BE2C (cell line): ENCODE measurements around the gene MIER2.
"Not testable (repeated sequence)": the region's sequence is repeated elsewhere in the genome, so short reads cannot be mapped to it uniquely, and the experiment has no call there.

ENCODE experiments used
- DNase-seq: peaks from one replicate; pipeline ENCODE4 v3.0.0-alpha.2; 2020
- H3K27me3 ChIP-seq: fragments of 250-450 bp; sonication (Bioruptor Pico); 2 replicates; pipeline ENCODE4 v1.5.1; 2020; ENCODE audit warnings: mild to moderate bottlenecking
- H3K36me3 ChIP-seq: fragments of 250-450 bp; sonication (Bioruptor Pico); 2 replicates; pipeline ENCODE4 v1.5.1; 2020; ENCODE audit warnings: mild to moderate bottlenecking
- H3K4me1 ChIP-seq: fragments of 250-450 bp; sonication (Bioruptor Pico); 2 replicates; pipeline ENCODE4 v1.5.1; 2020
- H3K4me3 ChIP-seq: 2 replicates; pipeline ENCODE4 v1.5.1; 2011; ENCODE audit warnings: low read depth, low read length
- H3K9me3 ChIP-seq: fragments of 250-450 bp; sonication (Bioruptor Pico); 2 replicates; pipeline ENCODE4 v1.5.1; 2020
- CTCF ChIP-seq: IDR thresholded peaks from 2 replicates; pipeline ENCODE4 v1.5.1; 2012; ENCODE audit warnings: mild to moderate bottlenecking, low read depth, low read length

MIER2 gene

GRCh38 chr19:389935-390289, 45.3 kb upstream of the MIER2 start:
- Histone ChIP-seq H3K27me3 (no peaks in the 10 kb centered on the region), H3K4me1 (no peaks in the 10 kb centered on the region), H3K9me3 (no peaks in the 10 kb centered on the region; the same call in 1 of the 2 replicates), H3K36me3 (no peaks in the 10 kb centered on the region), H3K4me3 (no peak overlapping the region)
- no peak for TF ChIP-seq CTCF
- no peak for DNase-seq

GRCh38 chr19:389255-389934, 44.8 kb upstream of the MIER2 start:
- H3K27me3 ChIP-seq, result no peaks in the 10 kb centered on the region
- H3K4me1 ChIP-seq, result no peaks in the 10 kb centered on the region
- DNase-seq, result no peak
- TF ChIP-seq CTCF, result no peak
- H3K36me3 ChIP-seq, result no peaks in the 10 kb centered on the region
- no peaks in the 10 kb centered on the region; the same call in 1 of the 2 replicates for H3K9me3 ChIP-seq
- no peak overlapping the region for H3K4me3 ChIP-seq

GRCh38 chr19:388691-389090, 44.1 kb upstream of the MIER2 start:
- H3K9me3 ChIP-seq, result no peaks in the 10 kb centered on the region; the same call in 1 of the 2 replicates
- no peak overlapping the region for H3K4me3 ChIP-seq
- no peaks in the 10 kb centered on the region for H3K4me1 ChIP-seq
- DNase-seq, result no peak
- TF ChIP-seq CTCF, result no peak
- no peaks in the 10 kb centered on the region for H3K27me3 ChIP-seq
- no peaks in the 10 kb centered on the region for H3K36me3 ChIP-seq

GRCh38 chr19:387777-388176, 43.2 kb upstream of the MIER2 start:
- Histone ChIP-seq H3K27me3 (no peaks in the 10 kb centered on the region), H3K4me3 (no peak overlapping the region), H3K9me3 (no peaks in the 10 kb centered on the region; the same call in 1 of the 2 replicates), H3K4me1 (no peaks in the 10 kb centered on the region), H3K36me3 (no peaks in the 10 kb centered on the region)
- DNase-seq, result no peak
- TF ChIP-seq CTCF, result no peak

- H3K9me3 ChIP-seq, DNase-seq, H3K4me3 ChIP-seq, H3K27me3 ChIP-seq, H3K36me3 ChIP-seq, H3K4me1 ChIP-seq: not testable (repeated sequence)
Observed at GRCh38 chr19:386632-387301, 42.2 kb upstream of the MIER2 start.

GRCh38 chr19:386189-386588, 41.6 kb upstream of the MIER2 start:
- not testable (repeated sequence) for H3K4me3 ChIP-seq, H3K9me3 ChIP-seq, H3K36me3 ChIP-seq, H3K4me1 ChIP-seq, DNase-seq, H3K27me3 ChIP-seq

GRCh38 chr19:384799-385169, 40.2 kb upstream of the MIER2 start:
- Histone ChIP-seq H3K9me3 (no peaks in the 10 kb centered on the region), H3K36me3 (no peaks in the 10 kb centered on the region), H3K27me3 (no peaks in the 10 kb centered on the region), H3K4me3 (no peak overlapping the region), H3K4me1 (no peaks in the 10 kb centered on the region)
- no peak for DNase-seq
- no peak for TF ChIP-seq CTCF
